Measurements from ENCODE around the gene STRN4.

DNA sequence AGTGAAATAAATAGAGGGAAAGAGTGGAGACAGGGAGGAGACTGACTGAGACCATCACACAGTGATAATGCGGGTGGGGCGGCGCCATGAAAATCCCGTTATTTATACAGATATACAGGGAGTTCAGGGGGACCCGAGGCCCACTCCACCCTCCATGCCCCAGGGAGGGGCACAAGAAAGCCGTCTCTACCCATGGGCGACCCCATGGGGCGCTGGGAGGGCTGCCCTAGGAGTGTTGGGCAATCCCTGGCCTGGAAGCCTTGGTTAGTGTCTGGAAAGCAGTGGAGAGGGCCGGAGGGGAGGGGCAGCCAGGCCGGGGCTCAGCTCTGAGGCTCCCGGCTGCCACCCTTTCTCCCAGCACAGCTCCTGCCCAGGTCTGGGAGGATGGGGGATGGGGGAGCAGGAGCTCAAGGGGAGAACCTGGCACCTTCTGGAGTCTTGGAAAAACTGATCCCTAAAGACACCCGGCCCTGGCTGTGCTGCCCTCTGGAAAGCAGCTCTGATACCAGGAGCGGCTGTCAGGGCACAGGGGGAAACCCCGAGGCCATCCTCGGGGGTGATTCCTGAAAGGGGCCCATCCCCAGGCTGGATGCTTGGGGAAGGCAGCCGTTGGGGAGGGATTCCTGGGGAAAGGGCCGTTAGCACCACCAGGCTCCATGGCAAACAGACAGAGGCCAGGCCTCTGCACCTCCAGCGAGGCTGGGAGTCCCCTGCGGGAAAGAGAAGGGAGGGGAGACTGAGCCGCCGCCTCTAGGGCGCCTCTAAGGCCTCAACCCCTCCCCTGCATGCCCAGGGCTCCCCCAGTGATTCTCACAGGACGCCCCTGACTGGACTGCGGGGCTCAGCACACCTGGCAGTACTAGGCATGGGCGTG, 26.4 kb downstream of the STRN4 start:
- TF ChIP-seq CTCF (IDR thresholded peaks at IDR 0.05): no peak
- TF ChIP-seq POLR2A (IDR thresholded peaks at IDR 0.05): no peak
- TF ChIP-seq POLR2AphosphoS5 (IDR thresholded peaks at IDR 0.05): no peak
- no peak for TF ChIP-seq EP300 (IDR thresholded peaks at IDR 0.05; ENCODE audit: low read depth)
